Fibroblast of pulmonary artery (primary cell): Measurements from ENCODE around the gene AKAP9.
"Not testable (repeated sequence)": the region's sequence is repeated elsewhere in the genome, so short reads cannot be mapped to it uniquely, and the experiment has no call there.

Source experiments
- DNase-seq: peaks from one replicate; pipeline ENCODE4 v3.0.0-alpha.2; 2010; ENCODE audit warnings: low read depth
- H3K4me3 ChIP-seq: replicated peaks from 2 replicates; pipeline ENCODE4 v1.5.1; 2011; ENCODE audit warnings: low read depth, mild to moderate bottlenecking, control low read depth, low read length, moderate library complexity
- CTCF ChIP-seq: IDR thresholded peaks from 2 replicates; pipeline ENCODE4 v1.5.1; 2011; ENCODE audit warnings: mild to moderate bottlenecking, control low read depth, low read length, inconsistent platforms; ENCODE audit errors: missing control alignments

The AKAP9 gene

GRCh38 chr7:92006046-92006445 lies 65.4 kb downstream of the AKAP9 start:
- H3K4me3 ChIP-seq, result no peak overlapping the region
- DNase-seq, result no peak
- TF ChIP-seq CTCF, result no peak

GRCh38 chr7:92010215-92010614 lies 69.6 kb downstream of the AKAP9 start:
- no peak for DNase-seq
- H3K4me3 ChIP-seq, result no peak overlapping the region
- no peak for TF ChIP-seq CTCF

DNA sequence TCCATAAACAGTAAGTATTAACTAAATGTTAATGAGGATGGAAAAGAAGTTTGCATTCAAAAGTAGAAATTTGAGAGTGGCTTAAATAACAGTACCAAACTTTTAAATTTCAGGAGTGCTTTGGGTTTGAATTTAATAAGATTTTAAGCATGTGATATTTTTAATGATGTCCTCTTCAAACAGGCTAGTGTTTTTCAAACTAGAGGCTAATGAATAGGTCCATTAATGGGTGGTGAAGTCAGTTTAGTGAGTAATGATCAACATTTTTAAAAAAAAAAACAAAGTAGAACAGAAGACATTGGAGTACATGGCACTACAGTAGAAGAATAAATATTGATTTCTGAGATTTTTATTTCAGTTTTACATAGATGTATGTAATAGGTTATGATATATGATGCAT lies 72.9 kb downstream of the AKAP9 start:
- no peak overlapping the region for H3K4me3 ChIP-seq
- DNase-seq, result no peak
- TF ChIP-seq CTCF, result no peak

DNA sequence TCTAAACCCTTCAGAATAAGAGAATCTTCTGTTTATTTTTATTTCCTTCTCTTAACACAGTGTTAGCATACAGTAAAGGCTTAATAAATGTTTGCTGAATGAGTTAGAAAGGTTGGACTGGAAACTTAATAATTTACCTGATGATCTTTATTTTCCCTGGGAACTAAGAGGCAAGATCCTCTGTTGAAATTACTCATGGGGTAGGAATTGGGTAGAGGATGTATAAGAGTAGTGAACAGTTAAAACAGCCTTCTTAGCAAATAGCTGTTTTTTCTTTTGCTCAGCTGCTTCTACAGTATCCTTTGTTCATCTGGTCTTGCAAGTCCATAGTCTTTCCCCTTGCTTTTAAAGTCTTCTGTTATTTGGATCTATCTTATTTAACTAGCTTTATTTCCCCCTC lies 80.0 kb downstream of the AKAP9 start:
- no peak for DNase-seq
- no peak for TF ChIP-seq CTCF
- no peak overlapping the region for H3K4me3 ChIP-seq

DNA sequence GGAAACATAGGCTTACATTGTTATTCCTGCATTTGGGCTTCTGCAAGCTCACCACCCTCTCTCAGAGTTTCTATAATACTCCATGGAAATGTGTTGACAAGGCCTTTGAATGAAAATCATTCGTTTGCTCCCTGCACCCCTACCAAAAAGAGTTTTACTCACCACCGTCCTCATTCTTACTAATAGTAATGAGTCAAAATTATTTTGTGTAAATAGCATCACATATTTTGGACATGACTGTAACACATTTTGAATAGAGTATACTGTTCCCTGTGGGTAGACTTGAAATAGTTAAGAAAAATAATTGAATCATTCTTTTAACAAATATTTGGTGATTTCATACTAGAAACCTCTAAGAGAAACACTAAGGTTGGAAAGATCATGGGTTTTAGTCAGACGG lies 84.6 kb downstream of the AKAP9 start:
- TF ChIP-seq CTCF, result no peak
- H3K4me3 ChIP-seq, result no peak overlapping the region
- peak; percentile 45 for DNase-seq

DNA sequence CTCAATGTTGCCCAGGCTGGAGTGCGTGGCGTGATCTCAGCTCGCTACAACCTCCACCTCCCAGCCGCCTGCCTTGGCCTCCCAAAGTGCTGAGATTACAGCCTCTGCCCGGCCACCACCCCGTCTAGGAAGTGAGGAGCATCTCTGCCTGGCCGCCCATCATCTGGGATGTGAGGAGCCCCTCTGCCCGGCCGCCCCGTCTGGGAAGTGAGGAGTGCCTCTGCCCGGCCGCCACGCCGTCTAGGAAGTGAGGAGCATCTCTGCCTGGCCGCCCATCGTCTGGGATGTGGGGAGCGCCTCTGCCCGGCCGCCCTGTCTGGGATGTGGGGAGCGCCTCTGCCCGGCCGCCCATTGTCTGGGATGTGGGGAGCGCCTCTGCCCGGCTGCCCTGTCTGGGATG lies 86.0 kb downstream of the AKAP9 start:
- H3K4me3 ChIP-seq, DNase-seq: not testable (repeated sequence)

- not testable (repeated sequence) for H3K4me3 ChIP-seq, DNase-seq
These were observed 86.5 kb downstream of the AKAP9 start for GRCh38 chr7:92027128-92027527.

DNA sequence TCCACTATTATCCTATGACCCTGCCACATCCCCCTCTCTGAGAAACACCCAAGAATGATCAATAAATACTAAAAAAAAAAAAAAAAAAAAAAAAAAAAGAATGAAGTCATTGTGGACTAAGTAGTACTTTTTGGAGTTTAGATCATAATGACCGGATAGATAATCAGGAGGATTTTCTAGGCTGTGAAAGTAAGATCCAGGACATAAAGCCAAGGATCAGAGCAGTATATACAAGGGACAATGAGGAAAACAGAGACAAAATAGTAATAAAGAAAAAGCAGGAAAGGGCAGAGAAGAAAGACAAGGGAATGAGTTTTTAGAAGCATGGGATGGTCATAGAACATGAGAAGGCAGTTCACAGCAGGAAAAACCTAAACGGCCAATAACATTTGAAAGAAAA lies 87.6 kb downstream of the AKAP9 start:
- no peak for DNase-seq
- H3K4me3 ChIP-seq, result no peak overlapping the region
- TF ChIP-seq CTCF, result no peak
